GM19238 (cell line): ENCODE results near the gene BCAS2.

Experiments used
- DNase-seq: peaks from one replicate; pipeline ENCODE4 v3.0.0; 2011; ENCODE audit warnings: low spot score; ENCODE audit not compliant: insufficient read length

BCAS2 gene

GRCh38 chr1:114559356-114559755, 22.1 kb downstream of the BCAS2 start:
- no peak for DNase-seq

GRCh38 chr1:114558544-114558943, 22.9 kb downstream of the BCAS2 start:
- peak; percentile 16 for DNase-seq

GRCh38 chr1:114554577-114554976, 26.8 kb downstream of the BCAS2 start:
- no peak for DNase-seq

GRCh38 chr1:114552106-114552639, 29.2 kb downstream of the BCAS2 start:
- DNase-seq = no peak

- no peak for DNase-seq
These were observed 30.0 kb downstream of the BCAS2 start for GRCh38 chr1:114551400-114551799.

GRCh38 chr1:114550336-114550735, 31.1 kb downstream of the BCAS2 start:
- no peak for DNase-seq

GRCh38 chr1:114549137-114549536, 32.3 kb downstream of the BCAS2 start:
- no peak for DNase-seq

- DNase-seq = no peak
These were observed 34.3 kb downstream of the BCAS2 start for GRCh38 chr1:114547076-114547475.

GRCh38 chr1:114545796-114546195, 35.6 kb downstream of the BCAS2 start:
- no peak for DNase-seq

GRCh38 chr1:114545315-114545714, 36.1 kb downstream of the BCAS2 start:
- DNase-seq = no peak

- DNase-seq = no peak
These were observed 40.6 kb downstream of the BCAS2 start for GRCh38 chr1:114540821-114541220.

- no peak for DNase-seq
These were observed 41.1 kb downstream of the BCAS2 start for GRCh38 chr1:114540272-114540671.

GRCh38 chr1:114536043-114536442, 45.4 kb downstream of the BCAS2 start:
- DNase-seq = no peak

GRCh38 chr1:114535401-114535800, 46.0 kb downstream of the BCAS2 start:
- DNase-seq = no peak

- no peak for DNase-seq
These were observed 50.3 kb downstream of the BCAS2 start for GRCh38 chr1:114531094-114531493.

GRCh38 chr1:114530224-114530623, 51.2 kb downstream of the BCAS2 start:
- DNase-seq = no peak

- no peak for DNase-seq
These were observed 56.5 kb downstream of the BCAS2 start for GRCh38 chr1:114524944-114525343.

GRCh38 chr1:114522264-114522575, 59.2 kb downstream of the BCAS2 start:
- no peak for DNase-seq

GRCh38 chr1:114521396-114522263, 59.8 kb downstream of the BCAS2 start:
- no peak for DNase-seq
